COLO668 (cell line): Measurements from ENCODE around the gene CES5A.
"Not testable (repeated sequence)": the region's sequence is repeated elsewhere in the genome, so short reads cannot be mapped to it uniquely, and the experiment has no call there.

Experiments
- DNase-seq: peaks from one replicate; lab custom pipeline; 2025; ENCODE audit not compliant: unreplicated experiment; lab: John Stamatoyannopoulos, UW

CES5A gene

DNA sequence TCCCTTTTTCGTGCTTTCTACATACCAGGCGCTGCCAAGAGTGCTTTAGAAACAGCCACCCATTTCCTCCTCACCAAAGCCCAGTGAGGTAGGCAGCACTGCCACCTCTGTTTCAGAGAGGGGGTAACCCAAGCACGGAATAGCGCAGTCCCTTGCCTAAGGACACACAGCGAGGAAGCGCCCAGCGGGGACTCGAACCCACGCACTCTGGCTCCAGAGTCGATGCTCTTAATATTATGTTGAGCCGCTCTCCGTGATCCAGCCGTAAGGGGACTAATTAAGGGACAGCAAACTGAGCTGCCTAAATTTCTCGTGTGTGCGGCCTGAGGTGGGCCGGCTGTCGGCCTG, 42.8 kb downstream of the CES5A start:
- no peak for DNase-seq

DNA sequence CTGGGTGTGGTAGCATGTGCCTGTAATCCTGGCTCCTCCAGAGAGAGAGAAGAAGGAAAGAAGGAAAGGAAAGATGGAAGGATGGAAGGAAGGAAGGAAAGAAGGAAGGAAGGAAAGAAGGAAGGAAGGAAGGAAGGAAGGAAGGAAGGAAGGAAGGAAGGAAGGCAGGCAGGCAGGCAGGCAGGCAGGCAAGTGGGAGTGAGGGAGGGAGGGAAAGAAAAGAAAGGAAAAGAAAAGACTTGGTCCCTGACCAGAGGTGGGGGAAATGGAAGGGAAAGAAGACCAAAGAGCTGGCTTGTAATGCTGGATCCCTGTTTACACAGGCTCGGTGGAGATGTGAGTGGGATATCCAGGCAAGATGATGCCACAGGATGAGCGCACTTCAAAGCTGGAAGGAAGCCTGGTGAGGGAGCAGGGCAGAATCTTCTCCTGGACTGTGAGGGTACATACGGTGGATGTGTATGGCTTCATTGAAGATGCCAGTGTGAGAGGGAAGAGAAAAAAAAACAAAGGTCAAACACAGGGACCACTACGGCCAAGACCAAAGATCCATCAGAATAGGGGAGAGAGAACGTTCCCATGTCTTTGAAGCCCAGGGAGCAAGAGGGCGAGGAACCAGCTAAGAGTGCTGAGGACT, 44.4 kb downstream of the CES5A start:
- no peak for DNase-seq

DNA sequence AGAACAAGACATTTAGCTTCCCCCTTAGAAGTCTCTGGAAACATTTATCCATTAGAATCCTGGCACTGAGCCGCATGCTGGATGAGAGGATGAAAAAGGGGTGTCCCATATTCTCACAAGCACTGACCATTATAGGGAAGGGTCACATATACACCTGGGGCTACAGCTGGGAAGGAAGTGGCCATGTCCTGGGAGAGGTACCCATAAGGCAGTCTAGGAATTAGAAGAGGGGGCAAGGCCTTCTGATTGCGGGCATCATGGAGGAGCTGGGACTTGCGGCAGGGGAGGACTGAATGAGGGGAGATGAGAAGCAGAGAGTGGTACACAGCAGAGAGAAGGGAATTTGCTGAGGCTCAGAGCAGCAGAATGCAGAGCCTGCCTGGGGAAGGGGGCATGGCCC, 45.9 kb downstream of the CES5A start:
- DNase-seq, result not testable (repeated sequence)

DNA sequence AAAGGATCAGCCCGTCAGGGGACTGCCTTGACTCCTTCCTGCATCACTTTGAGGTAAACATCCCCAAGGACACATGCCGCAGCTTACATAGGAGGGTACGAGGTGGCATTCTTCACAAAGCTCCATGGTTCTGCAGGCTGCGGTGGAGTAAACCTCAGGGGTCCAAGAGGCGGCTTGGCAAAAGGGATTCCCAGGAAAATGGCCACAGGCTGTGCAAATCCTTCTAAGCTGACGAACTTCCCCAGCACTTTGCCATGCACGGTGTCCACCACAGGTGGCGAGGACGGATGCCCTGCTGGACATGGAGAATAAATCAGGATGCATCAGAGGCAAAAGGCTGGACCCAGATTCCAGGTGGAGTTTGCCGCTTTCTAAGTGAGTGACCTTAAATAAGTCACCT, 46.5 kb downstream of the CES5A start:
- no peak for DNase-seq

DNA sequence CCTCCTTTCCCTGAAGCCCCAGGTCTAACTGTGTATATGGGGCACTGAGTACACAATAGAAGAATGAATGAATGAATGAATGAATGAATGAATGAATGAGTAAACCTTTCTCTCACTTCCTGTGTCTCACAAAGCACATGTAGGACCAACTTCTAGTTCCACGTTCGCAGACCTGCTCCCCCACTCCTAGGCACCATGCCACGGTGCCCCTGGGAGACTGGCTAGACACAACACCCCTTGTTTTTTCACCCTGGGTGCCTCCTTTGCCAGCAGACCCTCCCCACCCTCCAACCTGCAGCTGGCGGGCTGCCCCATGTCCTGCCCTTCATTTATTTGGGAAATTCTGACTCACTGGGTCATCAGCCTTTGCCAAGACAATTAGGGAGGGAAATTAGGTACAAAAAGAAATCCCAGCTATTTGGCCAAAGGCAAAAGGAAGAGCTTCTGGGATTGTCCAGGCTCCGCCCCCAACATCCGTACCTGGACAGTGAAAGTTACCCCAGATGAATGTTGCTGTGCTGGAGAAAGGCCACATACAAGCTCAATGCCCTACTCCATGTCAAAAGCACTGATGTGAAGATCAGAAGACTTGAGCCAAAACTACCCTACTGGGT, 50.0 kb downstream of the CES5A start:
- no peak for DNase-seq

DNA sequence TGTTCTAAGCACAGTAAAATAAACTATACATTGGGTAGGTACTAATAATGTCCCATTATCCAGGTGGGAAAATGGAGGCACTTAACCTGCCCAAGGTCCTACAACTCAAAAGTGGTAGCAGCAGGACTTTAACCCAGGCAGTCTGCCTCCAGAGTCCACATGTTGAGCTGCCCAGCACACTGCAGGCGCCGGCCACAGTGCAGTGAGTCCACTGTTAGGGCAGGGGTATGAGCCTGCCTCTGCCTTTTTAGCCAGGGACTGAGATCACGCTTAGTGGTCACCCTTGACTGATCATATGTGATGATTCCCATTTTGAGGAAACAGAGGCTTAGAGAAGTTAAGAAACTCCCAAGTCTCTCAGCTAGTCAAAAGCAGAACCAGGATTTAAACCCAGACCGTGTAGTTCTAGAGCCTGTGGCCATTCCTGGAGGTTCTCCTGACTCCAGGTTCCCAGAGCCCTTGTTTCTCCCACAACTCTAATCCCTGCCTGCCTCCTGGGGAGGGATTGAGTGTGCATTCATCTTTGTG, 50.6 kb downstream of the CES5A start:
- DNase-seq, result no peak

DNA sequence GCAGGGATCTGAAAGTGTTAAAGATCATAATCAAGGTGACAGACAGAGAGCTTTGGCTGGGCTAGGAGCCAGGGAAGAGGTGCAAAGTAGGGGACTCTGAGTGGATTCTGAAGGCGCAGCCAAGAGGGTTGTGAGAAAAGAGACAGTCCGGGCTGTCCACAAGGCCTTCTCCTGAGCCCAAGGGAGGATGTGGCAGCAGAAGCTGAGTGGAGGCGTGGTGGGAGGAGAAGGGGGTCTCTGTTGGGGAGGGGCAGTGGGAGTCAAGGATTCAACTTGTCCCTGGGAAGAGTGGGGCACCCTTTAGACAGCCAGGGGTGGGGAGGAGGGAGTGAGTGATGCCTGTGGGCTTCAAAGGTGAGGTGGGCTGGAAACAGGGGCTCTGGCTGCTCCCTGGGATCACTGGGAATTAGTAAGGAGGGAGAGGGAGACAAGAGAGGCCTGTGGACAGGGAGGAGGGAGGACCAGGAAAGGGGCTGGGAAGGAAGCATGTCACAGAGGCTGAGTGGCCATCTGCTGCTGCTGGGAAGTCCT, 52.8 kb downstream of the CES5A start:
- DNase-seq, result no peak

DNA sequence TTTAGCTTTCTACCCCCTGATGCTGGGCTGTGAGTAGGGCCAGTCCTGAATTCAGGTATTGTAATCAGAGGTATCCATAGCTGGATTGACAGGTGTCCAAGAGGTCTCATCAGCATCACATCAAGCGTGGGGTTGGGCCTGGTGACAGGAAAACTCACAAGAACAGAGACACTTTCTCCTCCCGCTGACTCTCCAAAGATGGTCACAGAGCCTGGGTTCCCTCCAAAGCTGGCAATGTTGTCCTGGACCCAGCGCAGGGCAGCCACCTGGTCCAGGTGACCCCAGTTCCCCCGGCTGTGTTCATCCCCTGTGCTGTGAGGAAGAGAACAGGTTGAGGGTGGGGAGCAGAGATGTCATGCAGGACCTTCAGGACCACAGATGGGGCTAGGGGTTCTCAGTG, 54.0 kb downstream of the CES5A start:
- no peak for DNase-seq

DNA sequence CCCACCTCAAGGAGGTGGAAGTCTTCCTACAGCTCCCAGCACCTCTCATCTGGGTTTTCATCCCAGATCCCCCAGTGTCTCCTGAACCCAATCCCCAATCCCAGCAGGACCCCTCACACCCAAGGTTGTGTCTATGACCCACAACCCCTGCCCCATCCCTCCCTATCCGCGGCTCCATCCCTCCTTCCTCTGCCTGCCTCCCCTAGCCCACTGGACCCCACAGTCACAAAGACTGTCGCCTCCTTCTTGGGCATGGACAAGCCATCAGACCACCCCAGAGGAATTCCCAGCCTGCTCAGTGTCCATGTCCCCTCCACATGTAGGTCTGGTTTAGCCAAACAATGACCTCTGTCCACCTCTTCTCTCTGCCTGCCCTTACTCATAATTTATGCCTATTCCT, 54.6 kb downstream of the CES5A start:
- no peak for DNase-seq

DNA sequence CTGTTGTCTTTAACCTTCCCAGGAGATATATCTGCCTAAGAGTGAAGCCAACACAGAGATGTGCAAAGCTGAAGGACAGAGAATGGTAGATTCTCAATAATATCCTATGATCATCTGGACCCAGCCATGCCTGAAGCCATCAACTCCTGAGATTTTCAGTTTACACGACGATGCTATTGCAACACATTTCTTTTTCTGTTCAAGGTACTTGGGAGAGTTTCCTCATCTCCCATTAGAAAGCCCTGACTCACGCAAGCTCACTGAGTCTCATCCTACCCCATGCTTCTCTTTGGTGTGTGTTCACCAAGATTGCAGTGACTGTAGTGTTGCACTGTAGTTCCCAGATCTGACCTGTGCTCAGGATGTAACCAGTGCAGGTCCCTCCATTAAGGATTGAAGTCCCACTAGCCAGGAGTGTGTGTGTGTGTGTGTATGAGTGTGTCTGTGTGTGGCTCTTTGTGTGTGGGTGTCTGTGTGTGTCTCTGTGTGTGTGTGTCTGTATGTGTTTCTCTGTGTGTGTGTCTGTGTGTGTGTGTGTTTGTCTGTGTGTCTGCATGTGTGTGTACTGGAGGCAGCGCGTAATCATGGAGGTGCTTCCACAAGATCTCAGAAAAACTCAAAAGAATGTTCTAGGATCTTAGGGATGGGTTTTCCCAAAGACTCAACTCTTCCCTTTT, 57.8 kb downstream of the CES5A start:
- DNase-seq, result no peak

DNA sequence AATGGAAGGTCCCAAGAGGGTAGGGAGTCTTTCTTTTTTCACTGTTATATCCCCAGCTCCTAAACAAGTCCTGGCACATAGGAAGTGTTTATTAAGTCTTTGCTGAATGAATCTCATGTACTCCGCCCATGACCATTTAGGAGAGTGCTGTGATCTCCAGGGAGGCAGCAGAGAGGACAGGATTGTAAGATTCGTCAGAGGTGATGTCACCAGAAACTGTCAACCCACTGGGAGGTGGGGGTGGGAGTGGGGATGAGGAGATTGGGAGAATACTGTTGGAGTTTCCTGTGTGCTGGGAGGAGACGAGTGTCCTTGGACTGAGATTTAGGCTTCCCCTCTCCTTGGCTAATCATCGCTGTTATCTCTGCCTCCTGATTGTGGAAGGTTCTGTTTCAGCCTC, 59.0 kb downstream of the CES5A start:
- not testable (repeated sequence) for DNase-seq

DNA sequence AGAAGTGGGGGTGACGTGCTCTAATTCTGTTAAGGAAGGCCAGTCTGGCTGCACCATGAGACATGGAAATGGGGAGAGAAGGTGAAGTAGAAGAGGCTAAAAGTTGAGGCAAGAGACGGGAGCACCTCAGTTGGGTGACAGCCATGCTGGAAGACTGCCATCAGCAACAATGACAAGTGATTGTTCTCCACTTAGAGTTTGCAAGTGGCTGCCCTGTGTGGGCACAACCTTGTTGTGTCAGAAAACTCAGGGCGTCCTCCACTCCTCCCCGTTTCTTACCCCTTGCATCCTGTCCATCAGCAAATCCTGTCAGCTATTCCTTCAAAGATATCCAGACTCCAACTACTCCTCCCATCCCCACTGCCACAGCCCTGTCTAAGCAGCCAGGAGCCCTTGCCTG, 59.9 kb downstream of the CES5A start:
- no peak for DNase-seq

DNA sequence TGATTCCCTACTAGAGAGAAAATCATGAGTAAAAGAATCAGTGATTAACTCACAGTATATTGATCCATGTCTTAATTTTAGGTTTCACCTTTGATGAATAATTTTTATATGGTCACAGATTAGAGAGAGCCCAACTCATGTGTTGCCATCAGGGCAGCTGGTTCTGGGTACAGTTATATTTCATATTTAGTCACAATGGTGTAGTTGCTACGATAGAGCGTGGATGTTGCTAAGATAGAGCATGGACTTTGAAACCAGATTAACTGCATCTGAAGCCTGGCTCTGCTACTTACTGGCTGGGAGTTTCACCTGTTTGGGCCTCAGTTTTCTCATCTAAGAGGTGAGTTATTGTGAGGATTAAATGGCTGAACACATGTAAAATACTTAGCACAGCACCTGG, 61.0 kb downstream of the CES5A start:
- not testable (repeated sequence) for DNase-seq

DNA sequence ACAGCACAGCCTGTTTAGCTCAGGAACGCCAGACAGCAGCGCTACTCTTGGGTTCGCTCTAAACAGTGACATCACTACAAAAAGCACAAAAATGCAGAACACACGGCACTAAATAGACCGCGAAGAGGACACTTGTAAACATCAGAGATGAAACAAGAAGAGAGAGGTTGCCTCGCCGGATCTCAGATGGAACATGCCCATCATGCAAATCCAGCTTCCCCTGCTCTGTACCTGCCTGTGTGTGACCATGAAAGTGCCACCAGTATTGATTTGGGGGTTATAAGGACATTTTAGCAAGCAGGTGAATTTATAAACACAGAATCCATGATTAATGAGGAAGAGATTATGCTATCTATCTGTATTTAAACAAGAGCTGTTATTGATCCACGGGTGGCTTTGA, 61.4 kb downstream of the CES5A start:
- not testable (repeated sequence) for DNase-seq

DNA sequence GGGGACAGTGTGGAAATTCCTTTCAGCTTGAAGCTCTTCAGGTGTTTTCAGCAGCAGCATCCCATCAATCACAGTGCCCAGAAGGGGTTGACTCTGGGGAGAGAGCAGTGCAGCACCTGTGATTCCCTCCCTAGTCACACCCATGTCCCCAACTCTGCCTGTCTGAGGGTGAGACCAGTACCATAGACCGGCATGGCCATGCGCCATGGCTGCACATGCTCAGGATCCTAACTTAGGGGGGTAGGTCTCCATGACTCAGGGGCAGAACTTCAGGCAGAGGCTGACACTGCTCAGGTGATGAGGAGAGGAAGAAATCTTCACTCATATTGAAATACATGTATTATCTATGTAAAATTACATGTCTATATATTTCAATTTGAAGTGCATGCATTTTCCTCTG, 62.2 kb downstream of the CES5A start:
- no peak for DNase-seq

DNA sequence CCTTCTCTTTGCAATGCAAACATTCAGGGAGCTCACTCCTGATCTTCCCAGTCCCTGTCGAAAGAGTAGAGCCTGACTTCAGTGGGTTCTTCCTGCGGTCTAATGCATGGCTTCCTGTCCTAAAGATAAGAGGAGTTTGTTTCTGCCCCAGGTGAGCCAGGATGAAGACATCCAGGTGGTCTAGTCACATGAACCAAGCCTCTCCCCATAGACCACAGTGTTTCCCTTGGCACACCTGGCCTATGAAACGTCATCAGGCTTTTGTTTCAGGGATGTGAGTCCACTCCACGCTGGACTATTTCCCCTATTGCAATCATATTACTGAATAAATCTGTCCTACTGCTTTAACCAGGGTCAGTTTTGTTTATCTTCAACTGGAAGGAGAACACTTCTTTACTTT, 63.4 kb downstream of the CES5A start:
- DNase-seq, result no peak

DNA sequence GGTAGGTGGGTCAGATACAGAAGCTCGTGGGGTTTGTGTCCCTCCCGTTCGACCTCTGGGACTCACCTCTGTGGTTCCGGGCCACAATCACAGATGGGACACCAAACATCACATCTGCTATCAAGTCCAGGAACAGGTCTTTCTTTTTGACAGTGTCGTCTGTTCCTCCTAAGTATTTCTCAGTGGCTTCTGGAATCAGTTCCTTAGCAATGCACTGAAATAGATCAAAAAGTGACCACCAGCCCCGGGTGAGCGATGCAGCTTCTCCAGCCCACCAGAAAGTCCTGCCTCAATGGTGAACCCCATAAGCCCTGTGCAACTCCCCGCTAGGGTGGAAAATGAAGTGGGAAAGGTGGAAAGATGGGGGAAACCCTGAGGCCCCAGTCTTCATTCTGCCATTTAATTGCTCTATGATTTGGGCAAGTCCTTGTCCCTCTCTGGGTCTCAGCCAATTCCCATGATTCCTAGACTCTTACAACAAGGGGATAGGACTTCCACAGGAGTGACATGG, 64.7 kb downstream of the CES5A start:
- no peak for DNase-seq

DNA sequence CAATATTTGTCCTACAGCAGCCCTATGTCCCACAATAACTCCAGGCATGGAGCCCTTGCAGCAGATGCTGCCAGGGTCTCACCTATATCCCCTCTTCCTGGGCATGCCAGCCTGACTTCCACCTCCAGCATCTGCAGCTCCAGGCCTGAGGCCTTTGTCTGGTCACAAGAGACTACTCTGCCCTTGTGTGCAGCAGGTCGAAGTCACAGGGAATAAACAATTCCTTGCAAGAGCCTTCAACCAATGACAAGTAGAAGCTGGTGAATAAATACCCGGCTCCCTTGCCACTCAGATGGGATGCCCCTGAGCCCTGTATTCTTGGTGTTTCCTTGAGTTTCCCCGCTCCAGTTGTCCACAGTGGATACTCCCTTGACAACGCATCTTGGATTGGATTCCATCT, 65.3 kb downstream of the CES5A start:
- DNase-seq, result no peak

DNA sequence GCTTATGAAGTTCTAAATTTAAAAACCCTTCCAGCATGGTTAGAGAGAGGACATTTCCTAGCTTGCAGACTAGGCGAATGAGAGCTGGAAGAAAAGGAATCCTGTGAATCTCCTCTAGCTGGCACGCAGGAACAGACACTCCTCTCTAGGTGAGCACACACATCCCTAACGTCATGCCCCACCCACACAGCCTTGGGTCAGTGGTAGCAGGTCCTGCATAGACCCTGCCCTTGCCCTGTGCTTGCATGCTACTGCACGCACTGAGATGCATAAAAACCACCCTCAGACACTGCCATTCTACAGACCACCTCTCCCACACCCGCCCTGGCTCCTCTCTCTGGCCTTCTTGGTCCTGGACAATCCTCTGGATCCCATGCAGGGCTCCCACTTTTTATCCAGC, 65.8 kb downstream of the CES5A start:
- DNase-seq, result no peak

DNA sequence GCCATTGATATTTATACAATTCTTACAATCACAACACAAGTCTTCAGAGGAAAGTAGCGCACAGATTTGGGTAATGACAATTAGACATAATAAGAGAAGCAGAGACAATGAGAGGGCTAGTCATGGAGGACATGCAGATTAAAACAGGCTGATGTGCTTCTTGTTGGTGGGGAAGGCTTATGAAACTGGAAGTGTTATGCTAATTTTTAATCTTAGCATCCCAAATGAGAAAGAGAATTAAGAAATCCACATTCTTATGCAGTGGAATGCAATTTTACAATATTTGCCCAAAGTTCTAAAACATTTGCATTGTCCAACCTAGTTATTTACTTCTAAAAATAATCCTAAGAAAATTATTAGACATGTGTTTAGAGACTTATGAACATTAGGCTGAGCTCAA, 66.9 kb downstream of the CES5A start:
- not testable (repeated sequence) for DNase-seq

DNA sequence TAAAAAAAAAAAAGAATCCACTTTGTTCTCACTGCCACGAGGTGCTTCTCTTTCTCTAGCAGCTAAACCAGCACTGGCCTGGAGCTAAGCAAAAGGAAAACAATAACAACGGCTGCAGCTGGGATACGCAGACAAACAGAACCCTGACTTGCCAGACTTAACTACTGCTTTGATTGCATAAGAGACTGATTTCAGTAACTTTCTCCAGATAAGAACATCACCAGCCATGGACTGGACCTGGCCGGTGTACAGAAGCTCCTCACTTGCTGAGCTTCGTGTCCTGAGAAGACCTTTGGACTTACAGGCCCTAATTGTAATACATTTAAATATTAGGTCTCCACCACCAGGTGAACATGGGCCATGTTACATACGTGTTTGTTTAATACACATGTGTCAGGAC, 70.1 kb downstream of the CES5A start:
- not testable (repeated sequence) for DNase-seq

DNA sequence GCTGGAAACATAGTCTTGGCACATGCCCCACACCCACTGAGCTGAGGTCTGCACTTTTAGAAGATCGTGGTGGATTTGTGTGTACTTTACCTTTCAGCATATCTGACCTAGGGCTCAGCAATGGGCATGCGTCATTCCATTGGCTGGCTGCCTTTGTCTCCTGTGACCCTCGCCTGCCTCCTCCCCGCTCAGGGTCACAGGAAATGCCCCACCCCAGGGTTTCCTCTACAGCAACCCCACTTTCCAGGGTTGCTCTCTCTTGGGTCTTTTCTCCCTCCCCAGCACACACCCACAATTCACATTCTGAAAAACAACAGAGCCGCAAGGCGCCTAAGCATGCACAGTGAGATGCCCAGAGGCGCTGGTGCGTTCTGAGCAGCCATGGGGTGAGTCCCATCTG, 71.5 kb downstream of the CES5A start:
- DNase-seq, result not testable (repeated sequence)
